HG03442 (cell line): ENCODE measurements around the gene GTPBP4.
"Not testable (repeated sequence)": the region's sequence is repeated elsewhere in the genome, so short reads cannot be mapped to it uniquely, and the experiment has no call there.

Experiments
- ATAC-seq: cut with Tn5 transposase; IDR thresholded peaks from one replicate; pipeline ENCODE4 v1.9.1; 2021; ENCODE audit warnings: mild to moderate bottlenecking, moderate library complexity; ENCODE audit not compliant: unreplicated experiment

The GTPBP4 gene

GRCh38 chr10:1022413-1022812 is 34.2 kb downstream of the GTPBP4 start:
- no peak for ATAC-seq

DNA sequence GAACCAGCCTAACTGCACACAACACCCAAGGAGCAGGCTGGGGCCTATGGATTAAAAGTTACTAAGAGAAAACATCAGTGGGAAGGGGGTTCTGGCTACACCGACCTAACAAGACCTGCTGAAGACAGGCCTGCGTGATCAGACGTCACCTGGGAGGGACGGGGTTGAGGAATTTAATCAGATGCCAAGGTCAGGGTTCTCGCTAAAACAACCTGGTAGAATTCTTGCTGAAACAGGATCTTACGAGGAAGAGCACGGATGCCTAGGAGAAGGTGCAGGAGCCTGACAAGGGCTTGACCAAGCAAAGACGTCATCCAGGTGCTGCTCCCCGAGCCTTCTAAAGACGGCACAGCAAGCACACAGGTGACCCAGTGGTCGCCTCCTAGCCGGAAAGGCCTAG is 35.9 kb downstream of the GTPBP4 start:
- ATAC-seq: no peak

DNA sequence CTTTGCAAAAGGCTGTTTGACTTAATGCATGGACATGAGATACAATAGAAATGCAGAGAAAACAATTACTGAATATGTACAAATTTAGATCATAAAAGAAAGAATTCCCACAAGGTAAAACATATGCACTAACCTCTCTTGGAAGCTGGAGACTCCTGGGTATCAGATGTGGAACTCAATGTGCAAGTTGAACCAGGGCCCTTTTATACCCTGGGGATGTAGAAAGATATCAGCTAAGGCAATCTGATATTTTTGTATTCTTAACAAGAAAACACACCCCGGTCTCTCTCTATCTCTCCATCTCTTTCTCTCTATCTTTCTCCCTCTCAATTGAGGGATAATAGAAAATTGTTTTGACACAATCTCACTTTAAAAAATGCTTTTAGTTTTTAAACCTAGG is 37.4 kb downstream of the GTPBP4 start, which contains the start of gene IDI2:
IDI2 (minus strand) TSS at position 177 of the 400 bp plus-strand sequence. CDS start 1,136 bp downstream, outside the sequence.
- ATAC-seq: no peak

GRCh38 chr10:1026578-1026977 is 38.3 kb downstream of the GTPBP4 start:
- ATAC-seq: no peak

- no peak for ATAC-seq
Measured at GRCh38 chr10:1029838-1030237, 41.6 kb downstream of the GTPBP4 start.

DNA sequence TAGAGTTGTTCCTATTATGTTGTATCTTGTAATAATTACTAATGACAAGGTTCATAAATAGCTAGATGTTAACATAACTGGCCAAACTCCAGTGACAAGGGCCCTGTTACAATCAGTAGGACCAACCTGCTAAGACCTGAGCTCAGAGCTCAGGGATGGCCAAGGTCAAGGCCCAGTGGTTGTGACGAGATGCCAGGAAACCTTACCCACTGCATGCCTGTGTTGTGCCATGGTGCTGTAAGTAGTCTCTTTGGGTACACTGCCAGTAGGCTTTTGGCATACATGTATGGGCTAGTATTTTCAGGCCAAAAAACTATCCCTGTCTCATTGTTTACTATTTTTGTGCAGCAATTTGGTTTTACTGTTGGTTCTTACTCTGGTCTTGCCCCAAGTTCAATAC is 45.4 kb downstream of the GTPBP4 start:
- no peak for ATAC-seq

- ATAC-seq: no peak
Measured at GRCh38 chr10:1034758-1035157, 46.5 kb downstream of the GTPBP4 start.

GRCh38 chr10:1035201-1035600 is 47.0 kb downstream of the GTPBP4 start:
- ATAC-seq: no peak

GRCh38 chr10:1036341-1036791 is 48.1 kb downstream of the GTPBP4 start:
- ATAC-seq: peak; percentile 79

GRCh38 chr10:1037098-1037497 is 48.9 kb downstream of the GTPBP4 start:
- ATAC-seq: no peak

- ATAC-seq: not testable (repeated sequence)
Measured at GRCh38 chr10:1038769-1039168, 50.5 kb downstream of the GTPBP4 start.

- ATAC-seq: no peak
Measured at GRCh38 chr10:1040133-1040532, 51.9 kb downstream of the GTPBP4 start.

GRCh38 chr10:1041514-1041913 is 53.3 kb downstream of the GTPBP4 start:
- ATAC-seq: no peak

- peak; percentile 52 for ATAC-seq
Measured at GRCh38 chr10:1043532-1043995, 55.3 kb downstream of the GTPBP4 start.

DNA sequence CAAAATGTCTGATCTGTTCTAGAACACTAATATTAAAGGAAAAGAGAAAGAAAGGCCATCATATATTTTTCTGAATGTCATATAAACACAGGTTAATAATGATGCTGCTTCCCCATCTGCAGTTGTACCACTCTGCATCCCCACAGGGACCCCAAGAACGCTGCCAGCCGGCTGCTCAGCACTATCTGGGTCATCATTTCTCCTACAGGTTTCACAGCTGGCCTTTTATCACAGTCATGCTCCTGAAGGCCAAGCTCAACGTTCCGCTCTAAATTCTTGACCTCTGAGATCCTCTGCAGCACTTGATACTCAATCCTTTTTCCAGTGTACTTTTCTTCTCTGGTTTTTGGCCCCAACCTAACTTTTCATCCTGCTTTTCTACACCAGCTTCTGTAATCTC is 55.9 kb downstream of the GTPBP4 start:
- ATAC-seq: no peak

DNA sequence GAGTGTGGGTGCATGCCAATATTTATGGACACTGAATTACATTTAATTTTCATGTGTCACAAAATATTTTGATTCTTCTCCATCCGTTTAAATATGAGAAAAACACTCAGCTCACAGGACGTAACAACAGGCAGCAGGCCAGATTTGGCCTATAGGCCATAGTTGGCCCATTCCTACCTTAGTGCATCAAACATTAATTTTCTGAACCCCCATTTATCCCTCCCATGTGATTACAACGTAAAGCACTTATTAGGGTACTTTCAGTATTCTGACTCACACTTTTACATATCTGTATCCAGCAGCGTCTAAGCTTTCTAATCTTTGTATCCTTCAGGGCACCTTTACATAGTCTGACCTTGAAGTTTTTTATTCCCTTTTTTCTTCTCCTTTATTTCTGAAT is 56.7 kb downstream of the GTPBP4 start:
- ATAC-seq: no peak

DNA sequence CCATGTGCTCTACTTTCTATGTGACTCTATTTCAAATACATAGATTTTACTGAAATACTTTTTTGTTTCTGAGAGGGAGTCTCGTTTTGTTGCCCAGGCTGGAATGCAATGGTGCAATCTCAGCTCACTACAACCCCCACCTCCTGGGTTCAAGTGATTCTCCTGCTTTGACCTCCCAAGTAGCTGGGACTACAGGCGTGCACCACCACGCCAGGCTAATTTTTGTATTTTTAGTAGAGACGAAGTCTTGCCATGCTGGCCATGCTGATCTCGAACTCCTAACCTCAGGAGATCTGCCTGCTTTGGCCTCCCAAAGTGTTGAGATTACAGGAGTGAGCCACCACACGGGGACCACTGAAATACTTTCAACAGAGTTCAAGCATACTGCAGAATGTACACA is 57.2 kb downstream of the GTPBP4 start:
- ATAC-seq: no peak

DNA sequence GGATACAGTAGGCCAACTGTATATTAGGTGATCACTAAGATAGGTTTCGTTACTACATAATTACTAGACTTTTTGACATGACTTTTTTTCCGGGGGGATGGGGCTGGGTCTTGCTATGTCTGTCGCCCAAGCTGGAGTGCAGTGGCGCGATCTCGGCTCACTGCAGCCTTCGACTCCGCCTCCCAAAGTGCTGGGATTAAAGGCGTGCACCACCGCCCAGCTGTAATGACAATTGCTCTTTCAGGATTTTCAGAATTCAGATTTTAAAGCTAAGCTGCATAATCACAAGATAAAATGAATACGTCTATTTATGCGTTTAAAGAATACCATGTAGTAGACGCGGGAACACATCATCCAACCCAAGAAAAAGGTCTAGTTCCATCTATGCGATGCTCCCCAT is 59.7 kb downstream of the GTPBP4 start:
- no peak for ATAC-seq

GRCh38 chr10:1048349-1048731 is 60.1 kb downstream of the GTPBP4 start:
- no peak for ATAC-seq

DNA sequence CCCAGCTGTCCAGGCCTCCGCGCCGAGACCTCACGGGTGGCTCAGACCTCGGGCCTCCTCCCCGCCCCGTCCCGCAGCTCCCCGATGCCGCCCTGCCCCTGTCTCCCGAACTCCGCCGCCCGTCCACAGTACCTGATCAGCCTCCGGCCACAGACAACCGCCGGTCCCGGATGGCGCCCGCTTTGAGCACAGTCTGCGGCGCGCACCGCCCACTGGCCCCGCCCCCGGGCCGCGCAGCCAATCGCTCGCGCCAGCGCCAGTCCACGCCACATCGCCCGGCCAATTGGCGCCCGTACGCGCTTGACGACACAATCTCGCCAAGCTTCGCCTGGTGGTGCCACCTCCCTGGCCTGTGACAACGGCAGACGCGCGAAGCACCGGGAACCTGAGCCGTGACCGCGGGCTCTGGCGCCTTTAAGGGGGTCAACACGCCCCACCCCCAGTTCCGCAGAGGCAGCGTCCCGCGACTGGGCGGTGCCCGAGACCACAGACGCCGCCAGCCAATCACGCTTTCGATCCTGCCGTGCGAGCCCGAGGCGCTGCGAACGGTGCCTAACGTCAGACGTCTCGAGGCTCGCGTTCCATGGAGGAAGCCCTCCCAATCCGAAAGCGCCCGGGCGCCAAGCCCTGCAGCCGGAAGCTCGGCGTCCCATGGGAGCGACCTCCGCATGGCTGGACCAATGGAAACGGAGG is 60.6 kb downstream of the GTPBP4 start, which contains the start of gene IDI1:
IDI1 (minus strand) TSS at position 388 of the 693 bp plus-strand sequence; CDS start at position 272, 116 bp downstream.
- peak; percentile 82 for ATAC-seq

DNA sequence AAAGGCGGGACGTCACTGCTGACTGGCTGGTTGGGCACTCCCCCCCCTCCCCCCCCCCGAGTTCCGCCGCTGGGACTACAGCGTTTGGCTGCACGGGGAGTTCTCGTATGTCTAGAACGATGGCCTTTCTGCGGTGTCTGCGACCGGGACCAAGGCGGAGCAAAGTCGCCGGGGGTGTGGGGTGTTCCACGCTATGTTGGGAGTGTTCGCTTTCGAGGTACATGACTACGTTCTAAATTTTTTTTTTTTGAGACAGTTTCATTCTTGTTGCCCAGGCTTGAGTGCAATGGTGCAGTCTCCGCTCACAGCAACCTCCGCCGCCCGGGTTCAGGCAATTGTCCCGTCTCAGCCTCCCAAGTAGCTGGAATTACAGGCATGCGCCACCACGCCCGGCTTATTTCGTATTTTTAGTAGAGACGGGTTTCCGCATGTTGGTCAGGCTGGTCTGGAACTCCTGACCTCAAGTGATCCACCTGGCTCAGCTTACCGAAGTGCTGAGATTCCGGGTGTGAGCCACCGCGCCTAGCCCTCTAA is 61.3 kb downstream of the GTPBP4 start:
- ATAC-seq: no peak

- no peak for ATAC-seq
Measured at GRCh38 chr10:1050145-1050544, 61.9 kb downstream of the GTPBP4 start.
